H1 (cell line): ENCODE measurements around the gene SREK1IP1. TPM values are rescaled to one million over a fixed set of nuclear protein-coding genes. Genes with fewer than 3 reads are reported as not detected.

Experiments
- CTCF ChIA-PET: fragments of 300-600 bp; sonication (Branson Sonifier 250); formaldehyde crosslinking; loops from one replicate; lab custom pipeline; 2021; ENCODE audit not compliant: partially characterized antibody; lab: Charles Lee
- POLR2A ChIA-PET: fragments of 300-600 bp; sonication (Branson Sonifier 250); formaldehyde crosslinking; loops from one replicate; lab custom pipeline; 2021; ENCODE audit warnings: inconsistent platforms; ENCODE audit not compliant: partially characterized antibody; lab: Charles Lee
- DNase-seq, 2 experiments: peaks; one replicate each; pipeline versions ENCODE4 v3.0.0 to v3.0.0-alpha.2; 2010 to 2022; ENCODE audit warnings: low spot score in 2 of 2, low read depth in 1 of 2, mixed read lengths in 1 of 2
- FAIRE-seq: peaks from 2 replicates; lab custom pipeline; 2011; peaks lifted over from hg19 to GRCh38; lab: Jason Lieb, UNC
- H2AFZ ChIP-seq: 2 replicates; pipeline ENCODE4 v1.8.1; 2012; ENCODE audit warnings: low read length, inconsistent platforms
- H2AK5ac ChIP-seq: 2 replicates; pipeline ENCODE4 v1.6.1; 2013; ENCODE audit warnings: low read depth, low read length
- H2BK120ac ChIP-seq: replicated peaks from 2 replicates; pipeline ENCODE3; 2013; ENCODE audit warnings: low read depth, low read length, inconsistent platforms
- H2BK12ac ChIP-seq: 2 replicates; pipeline ENCODE4 v1.6.1; 2013; ENCODE audit warnings: low read depth, low read length
- H2BK15ac ChIP-seq: 2 replicates; pipeline ENCODE4 v1.6.1; 2013; ENCODE audit warnings: low read length
- H2BK20ac ChIP-seq: 2 replicates; pipeline ENCODE4 v1.6.1; 2013; ENCODE audit warnings: low read length
- H2BK5ac ChIP-seq: 2 replicates; pipeline ENCODE4 v1.6.1; 2013; ENCODE audit warnings: low read depth, low read length
- H3K14ac ChIP-seq: 2 replicates; pipeline ENCODE4 v1.6.1; 2013; ENCODE audit warnings: inconsistent platforms; ENCODE audit not compliant: insufficient read length
- H3K18ac ChIP-seq: 2 replicates; pipeline ENCODE4 v1.6.1; 2013; ENCODE audit warnings: low read length; ENCODE audit errors: extremely low read depth
- H3K23ac ChIP-seq: 2 replicates; pipeline ENCODE4 v1.6.1; 2013; ENCODE audit warnings: inconsistent platforms; ENCODE audit not compliant: insufficient read length
- H3K23me2 ChIP-seq: 2 replicates; pipeline ENCODE4 v1.6.1; 2013; ENCODE audit warnings: low read depth, low read length
- H3K27ac ChIP-seq: 2 replicates; pipeline ENCODE4 v1.6.1; 2011; ENCODE audit warnings: low read depth, low read length, inconsistent platforms
- H3K27me3 ChIP-seq, 4 experiments: replicated peaks in 1 of 4; 1 replicate in 1 of 4; 2 replicates in 3 of 4; pipeline versions ENCODE4 v1.6.1 to v1.8.1; 2011 to 2013; ENCODE audit warnings: low read length in 3 of 4, mild to moderate bottlenecking in 3 of 4, inconsistent platforms in 2 of 4, mixed read lengths in 2 of 4, moderate library complexity in 1 of 4; ENCODE audit not compliant: control insufficient read depth in 3 of 4, insufficient read depth in 3 of 4; ENCODE audit errors: extremely low read depth in 1 of 4
- H3K36me3 ChIP-seq, 4 experiments: 2 replicates each; pipeline versions ENCODE4 v1.6.1 to v1.8.1; 2011 to 2013; ENCODE audit warnings: mild to moderate bottlenecking in 4 of 4, low read length in 3 of 4, moderate library complexity in 2 of 4, control low read depth in 1 of 4, inconsistent platforms in 1 of 4; ENCODE audit not compliant: insufficient read depth in 4 of 4, control insufficient read depth in 2 of 4
- H3K4ac ChIP-seq: replicated peaks from 2 replicates; pipeline ENCODE3; 2013; ENCODE audit warnings: low read length, low read depth, mixed read lengths, inconsistent platforms; ENCODE audit not compliant: insufficient read length
- H3K4me1 ChIP-seq, 4 experiments: replicated peaks in 1 of 4; 1 replicate in 1 of 4; 2 replicates in 3 of 4; pipeline versions ENCODE4 v1.6.1 to v1.8.1; 2011 to 2013; ENCODE audit warnings: low read length in 3 of 4, inconsistent platforms in 2 of 4, mixed read lengths in 1 of 4; ENCODE audit not compliant: insufficient read depth in 4 of 4, control insufficient read depth in 3 of 4
- H3K4me2 ChIP-seq, 2 experiments: 2 replicates each; pipeline versions ENCODE4 v1.6.1 to v1.8.1; 2011 to 2013; ENCODE audit warnings: low read depth in 2 of 2, low read length in 2 of 2, control low read depth in 1 of 2, inconsistent platforms in 1 of 2, mild to moderate bottlenecking in 1 of 2; ENCODE audit not compliant: insufficient read depth in 1 of 2
- H3K4me3 ChIP-seq, 4 experiments: fragments of 200-600, 300-600 bp in 1 of 4; sonication (generic), shearing (Covaris generic), sonication (Bioruptor Twin) in 1 of 4; 2 replicates each; pipeline versions ENCODE4 v1.5.1 to v1.8.1; 2011 to 2016; ENCODE audit warnings: low read length in 4 of 4, low read depth in 3 of 4, control low read depth in 2 of 4, inconsistent platforms in 2 of 4, mild to moderate bottlenecking in 2 of 4, mixed read lengths in 1 of 4, moderate library complexity in 1 of 4; ENCODE audit not compliant: insufficient read depth in 2 of 4; ENCODE audit errors: extremely low read depth in 1 of 4
- H3K56ac ChIP-seq: replicated peaks from 2 replicates; pipeline ENCODE3; 2013; ENCODE audit warnings: low read depth, mild to moderate bottlenecking, mixed read lengths, low read length, inconsistent platforms; ENCODE audit not compliant: insufficient read length
- H3K79me1 ChIP-seq: 2 replicates; pipeline ENCODE4 v1.6.1; 2013; ENCODE audit warnings: low read depth, low read length, control low read depth
- H3K79me2 ChIP-seq, 2 experiments: 2 replicates each; pipeline versions ENCODE4 v1.6.1 to v1.8.1; 2012 to 2013; ENCODE audit warnings: low read length in 2 of 2, mild to moderate bottlenecking in 2 of 2, inconsistent platforms in 1 of 2; ENCODE audit not compliant: insufficient read depth in 2 of 2, control insufficient read depth in 1 of 2
- H3K9ac ChIP-seq, 4 experiments: replicated peaks in 1 of 4; 1 replicate in 1 of 4; 2 replicates in 3 of 4; pipeline versions ENCODE4 v1.6.1 to v1.8.1; 2011 to 2013; ENCODE audit warnings: low read depth in 3 of 4, low read length in 3 of 4, control low read depth in 2 of 4, mild to moderate bottlenecking in 2 of 4, moderate library complexity in 2 of 4, inconsistent platforms in 1 of 4; ENCODE audit errors: extremely low read depth in 1 of 4
- H3K9me3 ChIP-seq, 2 experiments: 2 replicates each; pipeline versions ENCODE4 v1.6.1 to v1.8.1; 2012 to 2013; ENCODE audit warnings: mild to moderate bottlenecking in 2 of 2, moderate library complexity in 2 of 2, control low read depth in 1 of 2, inconsistent platforms in 1 of 2, low read depth in 1 of 2, low read length in 1 of 2, mixed read lengths in 1 of 2; ENCODE audit not compliant: insufficient read depth in 2 of 2
- H4K20me1 ChIP-seq, 2 experiments: replicated peaks in 1 of 2; 2 replicates each; pipeline versions ENCODE3 to v1.8.1; 2011 to 2013; ENCODE audit warnings: inconsistent platforms in 2 of 2, low read length in 2 of 2, mild to moderate bottlenecking in 1 of 2; ENCODE audit not compliant: insufficient read depth in 2 of 2, control insufficient read depth in 1 of 2
- H4K5ac ChIP-seq: 2 replicates; pipeline ENCODE4 v1.6.1; 2013; ENCODE audit warnings: low read length, low read depth, mixed read lengths, inconsistent platforms; ENCODE audit not compliant: insufficient read length
- H4K8ac ChIP-seq: 2 replicates; pipeline ENCODE4 v1.8.0; 2013; ENCODE audit warnings: mild to moderate bottlenecking, moderate library complexity, low read length, inconsistent platforms; ENCODE audit not compliant: insufficient read depth; ENCODE audit errors: extremely low read depth
- H4K91ac ChIP-seq: replicated peaks from 2 replicates; pipeline ENCODE3; 2013; ENCODE audit warnings: low read length, mixed read lengths, inconsistent platforms; ENCODE audit not compliant: insufficient read length
- ASH2L ChIP-seq: fragments of 200-600, 300-600 bp; sonication (generic); IDR thresholded peaks from one replicate; pipeline ENCODE4 v1.7.1; 2017; ENCODE audit warnings: low read length
- BACH1 ChIP-seq: IDR thresholded peaks from 2 replicates; pipeline ENCODE4 v1.6.1; 2012; ENCODE audit warnings: low read length, improper control_type of control experiment
- CEBPB ChIP-seq: IDR thresholded peaks from 2 replicates; pipeline ENCODE4 v1.6.1; 2012; ENCODE audit warnings: low read depth, low read length
- CHD1 ChIP-seq: IDR thresholded peaks from 2 replicates; pipeline ENCODE4 v1.6.1; 2012; ENCODE audit warnings: low read depth, low read length, improper control_type of control experiment
- CREB1 ChIP-seq: IDR thresholded peaks from 2 replicates; pipeline ENCODE4 v1.6.1; 2012; ENCODE audit warnings: inconsistent platforms
- CTBP2 ChIP-seq: IDR thresholded peaks from 2 replicates; pipeline ENCODE4 v1.7.0; 2011; ENCODE audit warnings: borderline replicate concordance, mild to moderate bottlenecking, moderate library complexity, mixed read lengths, low read length; ENCODE audit not compliant: insufficient read depth, insufficient read length
- EZH2 ChIP-seq: fragments of 200-600 bp; sonication (generic); IDR thresholded peaks from 2 replicates; pipeline ENCODE4 v1.7.1; 2012; ENCODE audit warnings: low read depth, mild to moderate bottlenecking, moderate library complexity, low read length, inconsistent platforms; ENCODE audit not compliant: severe bottlenecking
- FOSL1 ChIP-seq: IDR thresholded peaks from 2 replicates; pipeline ENCODE4 v1.6.1; 2011; ENCODE audit warnings: mild to moderate bottlenecking, low read depth, low read length, moderate library complexity; ENCODE audit not compliant: insufficient read depth
- HDAC2 ChIP-seq, 2 experiments: fragments of 300-600 bp in 1 of 2; sonication (generic) in 1 of 2; IDR thresholded peaks; 2 replicates each; pipeline ENCODE4 v1.6.1; 2011 to 2012; ENCODE audit warnings: low read depth in 2 of 2, low read length in 2 of 2, mild to moderate bottlenecking in 2 of 2, moderate library complexity in 2 of 2, borderline replicate concordance in 1 of 2, inconsistent platforms in 1 of 2
- JUND ChIP-seq: IDR thresholded peaks from 2 replicates; pipeline ENCODE4 v1.6.1; 2011; ENCODE audit warnings: mild to moderate bottlenecking, improper control_type of control experiment, low read length
- KDM1A ChIP-seq: fragments of 200-600, 300-600 bp; sonication (generic); IDR thresholded peaks from 2 replicates; pipeline ENCODE4 v1.7.1; 2016; ENCODE audit warnings: mild to moderate bottlenecking, low read length, borderline replicate concordance
- NRF1 ChIP-seq: IDR thresholded peaks from 2 replicates; pipeline ENCODE4 v1.6.1; 2011; ENCODE audit warnings: mild to moderate bottlenecking, low read depth, low read length, improper control_type of control experiment
- POLR2A ChIP-seq, 2 experiments: IDR thresholded peaks; 1 replicate in 1 of 2; 2 replicates in 1 of 2; pipeline ENCODE4 v1.6.1; 2011; ENCODE audit warnings: low read depth in 2 of 2, low read length in 2 of 2, mild to moderate bottlenecking in 2 of 2; ENCODE audit errors: control extremely low read depth in 1 of 2
- POU5F1 ChIP-seq: IDR thresholded peaks from 2 replicates; pipeline ENCODE4 v1.6.1; 2011; ENCODE audit warnings: low read depth, mild to moderate bottlenecking, low read length, moderate library complexity
- SP4 ChIP-seq: IDR thresholded peaks from 2 replicates; pipeline ENCODE4 v1.6.1; 2012; ENCODE audit warnings: low read length, inconsistent platforms
- TAF7 ChIP-seq: optimal IDR thresholded peaks from 2 replicates; pipeline ENCODE3; 2011; ENCODE audit warnings: low read depth, mild to moderate bottlenecking, inconsistent platforms, low read length, moderate library complexity, borderline replicate concordance
- WGBS, 2 experiments: shearing (Covaris generic) in 1 of 2; methylation state at CpG; one replicate each; pipeline versions ENCODE4 v1.1.6 to v1.1.7; 2013 to 2015; ENCODE audit warnings: low lambda C conversion rate in 2 of 2, mixed read lengths in 2 of 2, inconsistent platforms in 1 of 2, low coverage in 1 of 2, missing lambda C conversion rate in 1 of 2; ENCODE audit not compliant: insufficient replicate concordance in 2 of 2, insufficient coverage in 1 of 2, insufficient read length in 1 of 2; ENCODE audit errors: extremely low coverage in 1 of 2, missing lambda C conversion rate in 1 of 2; 5-methylcytosine and 5-hydroxymethylcytosine counted together
- polyA plus RNA-seq, 7 experiments: library from polyadenylated mRNA; depleted of rRNA in 3 of 7; stranded (reverse) in 5 of 7; unstranded in 2 of 7; fragments of >200 nt in 5 of 7; fragments of 200-250 nt in 2 of 7; gene quantifications; 1 replicate in 5 of 7; 2 replicates in 1 of 7; 4 replicates in 1 of 7; pipeline versions ENCODE4 v1.2.1 to v1.2.3, GENCODE V29; 2011 to 2013; ENCODE audit warnings: missing spikeins in 2 of 7, mixed read lengths in 2 of 7
- total RNA-seq: library from RNA; stranded (reverse); fragmentation: NEBNext Ultra II Directional; extraction: Animal tissue kit (Norgen Biotek cat#: 25700); gene quantifications from 2 replicates; pipeline ENCODE4 v1.2.1, GENCODE V29; 2021

The SREK1IP1 gene
- total and polyA plus RNA-seq, 2 of the 8 experiments (the other 6 are each of a cell fraction or from before 2014, with no cell fraction given): 6.2 to 39.0 TPM

GRCh38 chr5:64693636-64694035, 74.9 kb downstream of the SREK1IP1 start:
- Histone ChIP-seq H2BK5ac (no peak overlapping the region), H2BK12ac (no peak overlapping the region), H3K36me3 (peaks cover 0 to 8% (median 0%) of the 10 kb centered on the region in 4 experiments; a peak in 1 of 8 replicates), H2AK5ac (no peak overlapping the region), H3K23ac (no peak overlapping the region), H3K79me2 (no peaks in the 10 kb centered on the region), H3K14ac (no peak overlapping the region), H4K91ac (no peak overlapping the region), H2AFZ (no peak overlapping the region), H3K9ac (no peak overlapping the region), H3K56ac (no peak overlapping the region), H3K23me2 (peaks cover 13% of the 10 kb centered on the region), H3K4me2 (no peak overlapping the region), H3K4me1 (peaks cover 0 to 6% (median 3%) of the 10 kb centered on the region in 4 experiments), H3K18ac (no peak overlapping the region), H2BK120ac (no peak overlapping the region), H4K5ac (no peak overlapping the region), H3K27me3 (peaks cover 0 to 11% (median 7%) of the 10 kb centered on the region in 4 experiments; a peak in 5 of 7 replicates), H3K79me1 (no peaks in the 10 kb centered on the region), H3K9me3 (peaks cover 9 to 11% of the 10 kb centered on the region in 2 experiments; a peak in 2 of 4 replicates), H4K8ac (no peak overlapping the region), H3K4ac (no peak overlapping the region), H3K27ac (no peak overlapping the region), H3K4me3 (no peak overlapping the region), H2BK20ac (no peak overlapping the region), H4K20me1 (no peaks in the 10 kb centered on the region), H2BK15ac (no peak overlapping the region)
- CTCF ChIA-PET: interaction anchor here (2.4 kb wide), 1 partner anchor 10 kb away, joined by 17 read pairs; no protein-coding TSS in a partner anchor
- POLR2A ChIA-PET: no interaction called here
- DNase-seq (no peak), FAIRE-seq (no peak)
- 81% methylated on average over 2 of the region's 2 CpGs; no CpG with 5 or more reads in 1 of the 2 experiments for WGBS, 2 experiments
- no peak for TF ChIP-seq POU5F1
- no peak for TF ChIP-seq CTBP2
- no peak for TF ChIP-seq ASH2L
- TF ChIP-seq BACH1: no peak
- no peak for TF ChIP-seq KDM1A
- no peak for TF ChIP-seq JUND
- no peak for TF ChIP-seq POLR2A (IDR thresholded peaks at IDR 0.05; ENCODE audit: control extremely low read depth in 1 of 2, low read depth in 2 of 2, low read length in 2 of 2)
- TF ChIP-seq TAF7: no peak
- TF ChIP-seq SP4: no peak
- no peak for TF ChIP-seq CEBPB
- no peak for TF ChIP-seq CHD1
- TF ChIP-seq NRF1: no peak
- no peak for TF ChIP-seq HDAC2 (IDR thresholded peaks at IDR 0.05; ENCODE audit: borderline replicate concordance in 1 of 2, low read depth in 2 of 2, low read length in 2 of 2)
- no peak for TF ChIP-seq CREB1
- no peak for TF ChIP-seq FOSL1
- no peak for TF ChIP-seq EZH2
